Adrenal gland (tissue), 12 donors: ENCODE results near the gene ASTL. TPM values are rescaled to one million over a fixed set of nuclear protein-coding genes. Genes with fewer than 3 reads are reported as not detected.

Experiments
- DNase-seq, 7 donors: peaks; one replicate each; pipeline ENCODE4 v3.0.0-alpha.2; 2019 to 2020
- H3K27ac ChIP-seq, 5 donors: fragments of 200-600 bp; sonication (generic) in 4 of 5; 1 replicate in 3 of 5; 2 replicates in 2 of 5; pipeline versions ENCODE4 v1.5.1 to v1.8.0; 2016 to 2020; ENCODE audit warnings: mild to moderate bottlenecking in 1 of 5
- H3K27me3 ChIP-seq: fragments of 200-600 bp; 2 replicates; pipeline ENCODE4 v1.8.0; 2021
- H3K36me3 ChIP-seq, 2 donors: fragments of 200-600 bp; replicated peaks in 1 of 2; 1 replicate in 1 of 2; 2 replicates in 1 of 2; pipeline versions ENCODE4 v1.5.1 to v1.8.0; 2018 to 2022
- H3K4me1 ChIP-seq, 2 donors: fragments of 200-600 bp; replicated peaks in 1 of 2; 1 replicate in 1 of 2; 2 replicates in 1 of 2; pipeline versions ENCODE4 v1.5.1 to v1.8.0; 2018 to 2021
- H3K4me3 ChIP-seq, 4 donors: fragments of 200-600 bp; sonication (generic) in 3 of 4; one replicate each; pipeline ENCODE4 v1.5.1; 2016 to 2018
- H3K9me3 ChIP-seq, 3 donors: fragments of 200-600 bp; sonication (generic) in 1 of 3; replicated peaks in 1 of 3; 1 replicate in 2 of 3; 2 replicates in 1 of 3; pipeline versions ENCODE4 v1.5.1 to v1.8.0; 2016 to 2021
- POLR2A ChIP-seq, 2 donors: fragments of 450-650 bp; IDR thresholded peaks; one replicate each; pipeline ENCODE4 v1.6.1; 2017; ENCODE audit warnings: antibody characterized with exemption in 2 of 2, mild to moderate bottlenecking in 2 of 2, moderate library complexity in 1 of 2
- WGBS, 4 donors: extraction: QIAGEN DNeasy Blood & Tissue Kit in 2 of 4; methylation state at CpG; one replicate each; pipeline versions ENCODE4 v1.1.5 to v1.1.7; 2013 to 2017; 5-methylcytosine and 5-hydroxymethylcytosine counted together
- intact Hi-C, 2 donors: fragments of 100-400 bp; cut with DNase I; formaldehyde crosslinking; loops; one replicate each; pipeline versions ENCODE4 v1.14.1 to v1.15.0; 2022 to 2023
- polyA plus RNA-seq, 3 donors: library from polyadenylated mRNA; stranded (reverse); fragments of 200-250 nt in 2 of 3; fragments of 350-450 nt in 1 of 3; fragmentation: Illumina TruSeq in 1 of 3; extraction: RNeasy Lipid Tissue Mini Kit (QIAGEN cat#74804) in 1 of 3; gene quantifications; one replicate each; pipeline ENCODE4 v1.2.3, GENCODE V29; 2013 to 2014
- total RNA-seq, 9 donors: library from RNA; depleted of rRNA in 4 of 9; stranded (reverse); fragments of >200 nt in 4 of 9; fragments of 120-200 nt in 1 of 9; fragmentation: NEBNext Ultra II Directional in 1 of 9; extraction: Animal tissue kit (Norgen Biotek cat#: 25700) in 1 of 9; gene quantifications; one replicate each; pipeline versions ENCODE4 v1.1.0 to v1.2.4, GENCODE V29; 2013 to 2023
- TF ChIP-seq, protein P1 (sequence below), 6 experiments: fragments of 450-650 bp in 4 of 6; fragments of 200-600 bp in 2 of 6; sonication (generic) in 1 of 6; IDR thresholded peaks; 1 replicate in 5 of 6; 2 replicates in 1 of 6; pipeline versions ENCODE4 v1.5.1 to v1.8.0; 2016 to 2021; ENCODE audit warnings: antibody characterized with exemption in 6 of 6, mild to moderate bottlenecking in 2 of 6, moderate library complexity in 1 of 6
- donor health status: healthy with polysubstance abuse.
- donor health status: Bipolar disorder and iron deficiency.
- donor health status: DM: yes; HTN: yes; CAD: no.
- donor health status: DM: no; HTN: no; CAD: no.
- donor health status: DM: no; HTN: no; CAD: no.
- donor health status: DM: yes; HTN: yes; CAD: no.

The ASTL gene
- total and polyA plus RNA-seq, 12 donors, result not detected

GRCh38 chr2:96113367-96113677, 25.0 kb downstream of the ASTL start:
- TF ChIP-seq, protein P1, sequence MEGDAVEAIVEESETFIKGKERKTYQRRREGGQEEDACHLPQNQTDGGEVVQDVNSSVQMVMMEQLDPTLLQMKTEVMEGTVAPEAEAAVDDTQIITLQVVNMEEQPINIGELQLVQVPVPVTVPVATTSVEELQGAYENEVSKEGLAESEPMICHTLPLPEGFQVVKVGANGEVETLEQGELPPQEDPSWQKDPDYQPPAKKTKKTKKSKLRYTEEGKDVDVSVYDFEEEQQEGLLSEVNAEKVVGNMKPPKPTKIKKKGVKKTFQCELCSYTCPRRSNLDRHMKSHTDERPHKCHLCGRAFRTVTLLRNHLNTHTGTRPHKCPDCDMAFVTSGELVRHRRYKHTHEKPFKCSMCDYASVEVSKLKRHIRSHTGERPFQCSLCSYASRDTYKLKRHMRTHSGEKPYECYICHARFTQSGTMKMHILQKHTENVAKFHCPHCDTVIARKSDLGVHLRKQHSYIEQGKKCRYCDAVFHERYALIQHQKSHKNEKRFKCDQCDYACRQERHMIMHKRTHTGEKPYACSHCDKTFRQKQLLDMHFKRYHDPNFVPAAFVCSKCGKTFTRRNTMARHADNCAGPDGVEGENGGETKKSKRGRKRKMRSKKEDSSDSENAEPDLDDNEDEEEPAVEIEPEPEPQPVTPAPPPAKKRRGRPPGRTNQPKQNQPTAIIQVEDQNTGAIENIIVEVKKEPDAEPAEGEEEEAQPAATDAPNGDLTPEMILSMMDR (IDR thresholded peaks at IDR 0.05), result no peak
- no peak for TF ChIP-seq POLR2A (IDR thresholded peaks at IDR 0.05)
- Histone ChIP-seq H3K4me3 (no peak overlapping the region), H3K27ac (no peak overlapping the region), H3K36me3 (no peaks in the 10 kb centered on the region), H3K4me1 (peaks cover 0 to 8% of the 10 kb centered on the region in 2 donors), H3K27me3 (peaks cover 23% of the 10 kb centered on the region), H3K9me3 (no peaks in the 10 kb centered on the region)
- DNase-seq, result no peak
- intact Hi-C loops, result loop anchor here in 1 of 2 donors (10.0 kb wide), 1 partner anchor 89 kb away; no protein-coding TSS in a partner anchor
- WGBS, 4 donors, result 86 to 91% (median 89%) methylated on average over 6 to 7 of the region's 7 CpGs

DNA sequence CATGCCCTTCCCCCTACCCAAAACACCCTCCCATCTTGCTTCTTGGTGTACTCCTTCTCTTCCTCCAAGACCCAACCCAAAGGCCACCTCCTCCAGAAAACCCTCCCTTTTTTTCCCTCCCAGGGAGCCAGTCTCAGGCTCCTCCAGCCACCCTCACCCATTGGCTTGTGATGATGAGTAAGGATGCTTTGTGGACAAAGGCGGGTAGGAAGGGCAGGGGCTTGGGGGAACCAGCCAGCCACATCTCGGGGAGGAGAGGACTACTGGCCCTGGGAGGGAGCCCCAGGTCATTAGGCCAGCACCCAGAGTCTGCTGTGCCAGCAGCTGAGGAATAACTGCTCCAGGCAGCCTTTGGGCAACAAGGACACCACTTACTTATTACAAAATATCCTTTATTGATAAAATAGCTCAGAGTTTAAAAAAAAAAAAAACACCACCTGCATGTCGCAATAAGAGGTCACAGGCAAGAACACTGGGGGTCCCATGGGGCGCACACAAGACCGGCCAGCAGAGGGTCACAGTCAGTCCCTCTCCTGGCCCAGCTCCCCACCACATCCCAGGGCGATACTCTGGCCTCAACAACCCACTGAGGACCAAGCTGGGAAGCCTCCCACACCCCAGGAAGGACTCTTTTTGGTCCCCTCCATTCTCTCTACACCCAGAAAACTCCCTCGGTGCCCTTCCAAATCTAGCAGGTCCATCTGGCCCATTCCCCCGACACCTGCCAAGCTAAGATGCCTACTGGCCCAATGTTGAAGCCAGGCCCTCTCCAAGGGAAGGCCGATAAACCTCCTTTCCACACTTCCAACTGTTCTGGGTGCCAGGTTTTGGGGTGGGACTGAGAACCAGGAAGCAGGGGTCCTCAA, 25.6 kb downstream of the ASTL start:
- intact Hi-C loops, result loop anchor here in 1 of 2 donors (10.0 kb wide), 1 partner anchor 88 kb away; no protein-coding TSS in a partner anchor
- WGBS, 4 donors, result 84 to 94% (median 89%) methylated on average over 9 of the region's 9 CpGs
- Histone ChIP-seq H3K36me3 (no peaks in the 10 kb centered on the region), H3K4me1 (peaks cover 0 to 8% of the 10 kb centered on the region in 2 donors), H3K9me3 (no peaks in the 10 kb centered on the region), H3K27ac (no peak overlapping the region), H3K4me3 (no peak overlapping the region), H3K27me3 (peaks cover 19% of the 10 kb centered on the region)
- TF ChIP-seq, protein P1 (IDR thresholded peaks at IDR 0.05), result no peak
- no peak for TF ChIP-seq POLR2A (IDR thresholded peaks at IDR 0.05)
- DNase-seq, result no peak

- intact Hi-C loops, result loop anchor here in 1 of 2 donors (10.0 kb wide), 1 partner anchor 87 kb away; no protein-coding TSS in a partner anchor
- H3K27ac ChIP-seq, result no peak overlapping the region
- H3K4me3 ChIP-seq, result no peak overlapping the region
Measured at GRCh38 chr2:96111823-96112500, 26.3 kb downstream of the ASTL start.

GRCh38 chr2:96111257-96111640, 27.1 kb downstream of the ASTL start:
- DNase-seq, result no peak
- H3K9me3 ChIP-seq, result no peaks in the 10 kb centered on the region
- 76 to 88% (median 81%) methylated on average over 4 of the region's 4 CpGs for WGBS, 4 donors
- H3K4me3 ChIP-seq, result no peak overlapping the region
- H3K27me3 ChIP-seq, result peaks cover 10% of the 10 kb centered on the region
- no peaks in the 10 kb centered on the region for H3K4me1 ChIP-seq
- intact Hi-C loops, result loop anchor here in 1 of 2 donors (10.0 kb wide), 1 partner anchor 86 kb away; no protein-coding TSS in a partner anchor
- H3K27ac ChIP-seq, result no peak overlapping the region
- TF ChIP-seq POLR2A (IDR thresholded peaks at IDR 0.05), result no peak
- TF ChIP-seq, protein P1 (IDR thresholded peaks at IDR 0.05), result no peak
- H3K36me3 ChIP-seq, result no peaks in the 10 kb centered on the region

More at GRCh38 chr2:96111823-96112500, 26.3 kb downstream of the ASTL start:
- no peak for TF ChIP-seq POLR2A (IDR thresholded peaks at IDR 0.05)
- TF ChIP-seq, protein P1 (IDR thresholded peaks at IDR 0.05), result no peak
- WGBS, 4 donors, result 86 to 91% (median 90%) methylated on average over 3 to 7 of the region's 7 CpGs
- no peaks in the 10 kb centered on the region for H3K36me3 ChIP-seq
- H3K4me1 ChIP-seq, result peaks cover 0 to 5% of the 10 kb centered on the region in 2 donors
- peaks cover 14% of the 10 kb centered on the region for H3K27me3 ChIP-seq
- no peaks in the 10 kb centered on the region for H3K9me3 ChIP-seq
- DNase-seq, result no peak
